ENCODE results near the gene CPT1A.
A peak's percentile ranks its signal among the peaks of the same experiment; 100 is the strongest.

CPT1A gene

GRCh38 chr11:68756171-68756766 lies 85.4 kb downstream of the CPT1A start:
- no peak for DNase-seq (ENCODE audit: low spot score)

- no peak for DNase-seq (ENCODE audit: low spot score)
These were observed 88.4 kb downstream of the CPT1A start for GRCh38 chr11:68753300-68753699.

GRCh38 chr11:68751331-68751856 lies 90.3 kb downstream of the CPT1A start, which contains the start of gene TESMIN:
TSS of gene TESMIN (minus strand) at chr11:68751520. CDS start at chr11:68750660, 860 bp downstream.
- DNase-seq (ENCODE audit: low spot score): peak; percentile 87

- DNase-seq (ENCODE audit: low spot score): no peak
These were observed 90.8 kb downstream of the CPT1A start for GRCh38 chr11:68751004-68751325.

GRCh38 chr11:68750195-68751003 lies 91.3 kb downstream of the CPT1A start:
- no peak for DNase-seq (ENCODE audit: low spot score)

GRCh38 chr11:68749229-68750123 lies 92.2 kb downstream of the CPT1A start:
- no peak for DNase-seq (ENCODE audit: low spot score)

GRCh38 chr11:68748061-68748460 lies 93.7 kb downstream of the CPT1A start:
- no peak for DNase-seq (ENCODE audit: low spot score)

- DNase-seq (ENCODE audit: low spot score): no peak
These were observed 98.2 kb downstream of the CPT1A start for GRCh38 chr11:68743539-68743938.

- no peak for DNase-seq (ENCODE audit: low spot score)
These were observed 100.3 kb downstream of the CPT1A start for GRCh38 chr11:68741463-68741862.

- DNase-seq (ENCODE audit: low spot score): no peak
These were observed 106.1 kb downstream of the CPT1A start for GRCh38 chr11:68735646-68736045.

GRCh38 chr11:68735125-68735524 lies 106.6 kb downstream of the CPT1A start:
- DNase-seq (ENCODE audit: low spot score): no peak

GRCh38 chr11:68734111-68734510 lies 107.6 kb downstream of the CPT1A start:
- DNase-seq (ENCODE audit: low spot score): no peak

- no peak for DNase-seq (ENCODE audit: low spot score)
These were observed 113.9 kb downstream of the CPT1A start for GRCh38 chr11:68727783-68728182.

- DNase-seq (ENCODE audit: low spot score): no peak
These were observed 117.4 kb downstream of the CPT1A start for GRCh38 chr11:68724293-68724692.

GRCh38 chr11:68722143-68722542 lies 119.6 kb downstream of the CPT1A start:
- DNase-seq (ENCODE audit: low spot score): no peak

- DNase-seq (ENCODE audit: low spot score): no peak
These were observed 120.6 kb downstream of the CPT1A start for GRCh38 chr11:68721075-68721474.

GRCh38 chr11:68715456-68716122 lies 126.1 kb downstream of the CPT1A start:
- DNase-seq (ENCODE audit: low spot score): no peak

- no peak for DNase-seq (ENCODE audit: low spot score)
These were observed 127.5 kb downstream of the CPT1A start for GRCh38 chr11:68714060-68714856.

GRCh38 chr11:68711114-68711513 lies 130.6 kb downstream of the CPT1A start:
- no peak for DNase-seq (ENCODE audit: low spot score)

GRCh38 chr11:68710409-68710808 lies 131.3 kb downstream of the CPT1A start:
- DNase-seq (ENCODE audit: low spot score): no peak

- no peak for DNase-seq (ENCODE audit: low spot score)
These were observed 132.7 kb downstream of the CPT1A start for GRCh38 chr11:68709062-68709461.
